ENCODE measurements around the gene PCBP3.

Gene PCBP3

GRCh38 chr21:45841033-45841432 is 197.5 kb downstream of the PCBP3 start:
- no peak for DNase-seq (ENCODE audit: low spot score)
- no peak for TF ChIP-seq CTCF (IDR thresholded peaks at IDR 0.05; ENCODE audit: extremely low read depth, missing control alignments)

GRCh38 chr21:45843426-45843825 is 199.9 kb downstream of the PCBP3 start:
- DNase-seq (ENCODE audit: low spot score), result no peak

GRCh38 chr21:45844181-45844580 is 200.7 kb downstream of the PCBP3 start:
- no peak for DNase-seq (ENCODE audit: low spot score)
- TF ChIP-seq CTCF (IDR thresholded peaks at IDR 0.05; ENCODE audit: extremely low read depth, missing control alignments), result no peak

More at GRCh38 chr21:45843426-45843825, 199.9 kb downstream of the PCBP3 start:
- no peak for TF ChIP-seq CTCF (IDR thresholded peaks at IDR 0.05; ENCODE audit: extremely low read depth, missing control alignments)

- no peak for TF ChIP-seq CTCF (IDR thresholded peaks at IDR 0.05; ENCODE audit: extremely low read depth, missing control alignments)
- DNase-seq (ENCODE audit: low spot score), result no peak
Observed at GRCh38 chr21:45845063-45845769, 201.7 kb downstream of the PCBP3 start.

GRCh38 chr21:45845770-45846090 is 202.2 kb downstream of the PCBP3 start:
- TF ChIP-seq CTCF (IDR thresholded peaks at IDR 0.05; ENCODE audit: extremely low read depth, missing control alignments), result no peak
- no peak for DNase-seq (ENCODE audit: low spot score)

GRCh38 chr21:45846373-45847160 is 203.0 kb downstream of the PCBP3 start:
- DNase-seq (ENCODE audit: low spot score), result no peak

More at GRCh38 chr21:45846373-45847160, 203.0 kb downstream of the PCBP3 start:
- no peak for TF ChIP-seq CTCF (IDR thresholded peaks at IDR 0.05; ENCODE audit: extremely low read depth, missing control alignments)
